ENCODE results near the gene RASSF4.

DNA sequence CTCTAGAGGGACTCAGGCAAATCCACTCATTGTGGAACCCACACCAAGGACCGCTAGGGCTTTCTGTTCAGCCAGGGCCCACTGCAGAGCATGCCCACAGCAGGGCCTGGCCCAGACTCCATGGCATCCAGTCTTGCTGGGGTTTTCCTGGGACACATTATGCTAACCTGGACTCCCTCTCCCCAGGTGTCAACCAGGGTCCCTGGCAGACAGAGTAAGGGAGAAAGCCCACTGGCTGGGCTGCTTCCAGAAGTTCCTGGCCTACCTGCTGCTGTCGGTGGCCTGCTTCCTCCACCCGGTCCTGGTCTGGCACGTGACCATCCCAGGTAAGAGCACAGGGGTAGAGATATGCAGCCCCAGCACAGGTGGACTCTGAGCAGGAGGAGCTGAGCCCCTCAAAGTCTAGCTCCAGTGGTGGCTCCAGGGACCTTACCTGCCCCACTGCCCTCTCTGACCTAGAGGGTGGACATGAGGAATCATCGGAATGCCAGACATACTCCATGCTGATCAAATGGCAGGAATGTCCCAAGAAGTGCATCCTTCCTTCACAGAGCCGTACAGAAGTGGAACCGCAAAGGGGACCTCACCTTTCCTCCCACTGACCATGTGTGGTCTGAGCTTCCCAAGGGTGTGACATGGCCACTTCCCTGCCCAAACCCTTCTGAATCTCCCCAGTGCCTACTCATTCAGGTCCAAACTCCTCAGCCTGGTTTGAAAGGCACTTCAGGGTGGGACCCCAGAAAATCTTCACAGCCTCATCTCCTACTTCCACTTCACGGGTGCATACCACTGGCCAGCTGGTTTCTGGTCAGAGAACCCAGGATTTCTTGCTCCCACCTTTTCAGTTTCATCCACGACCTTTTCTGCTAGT lies 25.9 kb upstream of the RASSF4 start:
- TF ChIP-seq EZH2 (IDR thresholded peaks at IDR 0.05; ENCODE audit: insufficient read depth, poor library complexity, severe bottlenecking) (no peak), EZH2phosphoT487 (IDR thresholded peaks at IDR 0.05; ENCODE audit: insufficient read depth, low read depth) (no peak)
